Measurements from ENCODE around the gene PPDPF.

The PPDPF gene

GRCh38 chr20:63530788-63531160, 10.2 kb downstream of the PPDPF start:
- no peak for DNase-seq (ENCODE audit: low read depth)
- TF ChIP-seq CTCF (IDR thresholded peaks at IDR 0.05; ENCODE audit: insufficient read depth, low read depth, low read length, missing control alignments): no peak
- no peak overlapping the region for H3K4me3 ChIP-seq (ENCODE audit: low read length)

- DNase-seq (ENCODE audit: low read depth): no peak
- TF ChIP-seq CTCF (IDR thresholded peaks at IDR 0.05; ENCODE audit: insufficient read depth, low read depth, low read length, missing control alignments): no peak
- H3K4me3 ChIP-seq (ENCODE audit: low read length): no peak overlapping the region
Measured at GRCh38 chr20:63531686-63532448, 11.3 kb downstream of the PPDPF start.

DNA sequence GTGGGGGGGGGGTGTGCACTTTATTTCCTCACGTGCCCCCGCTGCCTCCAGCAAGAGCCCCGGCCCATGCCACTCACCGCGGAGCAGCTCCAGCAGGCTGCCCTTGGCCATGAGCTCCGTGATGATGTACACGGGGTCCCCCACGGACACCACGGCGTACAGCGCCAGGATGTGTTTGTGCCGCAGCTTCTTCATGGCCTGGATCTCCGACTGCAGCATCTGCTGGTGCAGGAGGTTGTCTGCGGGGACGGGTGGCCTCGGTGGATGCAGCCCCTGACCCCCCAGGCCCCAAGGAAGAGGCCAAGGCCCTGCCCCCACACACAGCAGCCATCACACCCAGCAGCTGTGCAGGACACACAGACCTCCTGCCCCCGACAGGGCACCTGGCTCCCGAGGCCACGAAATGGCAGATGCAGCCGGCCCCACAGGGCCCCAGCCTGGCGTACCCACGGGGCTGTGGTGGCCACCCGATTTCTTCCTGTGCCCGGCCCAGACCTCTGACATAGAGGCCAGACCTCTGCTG, 11.9 kb downstream of the PPDPF start:
- no peak for TF ChIP-seq CTCF (IDR thresholded peaks at IDR 0.05; ENCODE audit: insufficient read depth, low read depth, low read length, missing control alignments)
- no peak for DNase-seq (ENCODE audit: low read depth)
- H3K4me3 ChIP-seq (ENCODE audit: low read length): no peak overlapping the region

GRCh38 chr20:63533388-63533787, 12.8 kb downstream of the PPDPF start:
- H3K4me3 ChIP-seq (ENCODE audit: low read length): no peak overlapping the region
- no peak for TF ChIP-seq CTCF (IDR thresholded peaks at IDR 0.05; ENCODE audit: insufficient read depth, low read depth, low read length, missing control alignments)
- no peak for DNase-seq (ENCODE audit: low read depth)

DNA sequence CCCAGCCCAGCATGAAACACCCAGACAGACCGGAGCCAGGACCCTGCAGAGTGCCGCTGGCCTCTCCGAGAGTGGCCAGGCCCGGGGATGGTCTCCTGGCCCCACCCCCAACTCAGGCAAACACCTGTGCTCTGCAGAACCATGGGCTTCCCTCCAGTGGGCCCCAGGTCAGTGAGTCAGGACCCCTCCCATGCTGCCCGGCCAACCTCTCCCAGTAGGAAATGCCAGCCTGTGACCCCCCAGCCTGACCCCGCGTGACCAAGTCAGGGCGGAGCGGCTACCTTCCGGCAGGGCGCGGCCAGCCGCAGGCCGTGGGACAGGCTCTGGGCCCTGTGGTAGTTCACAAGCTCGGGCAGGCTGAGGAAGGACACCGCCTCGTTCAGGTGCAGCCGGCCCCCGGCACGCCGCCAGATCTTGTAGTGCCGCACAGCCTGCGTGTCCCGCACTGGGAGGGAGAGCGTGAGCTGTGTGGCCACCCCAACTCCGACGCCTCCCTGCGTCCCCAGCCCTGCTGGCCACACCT, 13.4 kb downstream of the PPDPF start:
- DNase-seq (ENCODE audit: low read depth): peak; percentile 81
- no peak overlapping the region for H3K4me3 ChIP-seq (ENCODE audit: low read length)
- TF ChIP-seq CTCF (IDR thresholded peaks at IDR 0.05; ENCODE audit: insufficient read depth, low read depth, low read length, missing control alignments): no peak

DNA sequence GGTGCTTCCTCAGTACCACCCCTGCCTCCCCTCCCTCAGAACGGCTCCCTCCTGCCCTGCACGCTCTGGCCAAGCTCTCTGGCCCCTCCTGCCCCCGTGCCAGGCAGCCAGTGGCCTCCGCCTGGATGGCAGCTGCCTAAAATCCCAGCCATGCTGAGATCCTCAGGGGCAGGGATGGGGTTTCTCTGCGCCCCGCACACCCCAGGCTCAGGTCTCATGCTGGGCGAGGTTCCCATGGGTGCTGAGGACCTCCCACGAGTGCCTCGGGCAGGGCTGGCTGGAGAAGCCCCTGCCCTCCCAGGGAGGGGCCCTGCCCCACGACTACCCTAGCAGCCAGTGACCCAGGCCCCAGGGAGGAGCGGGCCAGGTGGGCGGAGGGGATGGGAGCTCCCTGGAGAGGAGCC, 13.9 kb downstream of the PPDPF start:
- H3K4me3 ChIP-seq (ENCODE audit: low read length): no peak overlapping the region
- no peak for TF ChIP-seq CTCF (IDR thresholded peaks at IDR 0.05; ENCODE audit: insufficient read depth, low read depth, low read length, missing control alignments)
- no peak for DNase-seq (ENCODE audit: low read depth)

Data from epithelial cell of esophagus (primary cell).